Endodermal cell (in vitro differentiated cells): ENCODE data around the gene DGKZ. TPM values are rescaled to one million over a fixed set of nuclear protein-coding genes. Genes with fewer than 3 reads are reported as not detected.

ENCODE experiments used
- DNase-seq: peaks from one replicate; pipeline ENCODE4 v3.0.0-alpha.2; 2017
- H3K27ac ChIP-seq: 2 replicates; pipeline ENCODE4 v1.5.1; 2013; ENCODE audit warnings: mild to moderate bottlenecking, low read depth, low read length, moderate library complexity
- H3K27me3 ChIP-seq: 2 replicates; pipeline ENCODE4 v1.6.1; 2013; ENCODE audit warnings: mild to moderate bottlenecking, low read length, moderate library complexity; ENCODE audit not compliant: insufficient read depth, control insufficient read depth, poor library complexity, severe bottlenecking
- H3K36me3 ChIP-seq: 2 replicates; pipeline ENCODE4 v1.7.0; 2013; ENCODE audit warnings: mild to moderate bottlenecking, low read length, moderate library complexity; ENCODE audit not compliant: control insufficient read depth, insufficient read depth
- H3K4me1 ChIP-seq: one replicate; pipeline ENCODE4 v1.7.0; 2013; ENCODE audit warnings: low read length; ENCODE audit not compliant: control insufficient read depth, insufficient read depth
- H3K4me3 ChIP-seq: 2 replicates; pipeline ENCODE4 v1.5.1; 2013; ENCODE audit warnings: mild to moderate bottlenecking, low read length, moderate library complexity
- H3K9ac ChIP-seq: 2 replicates; pipeline ENCODE4 v1.6.1; 2013; ENCODE audit warnings: mild to moderate bottlenecking, low read length, moderate library complexity; ENCODE audit not compliant: poor library complexity, severe bottlenecking; ENCODE audit errors: extremely low read depth
- H3K9me3 ChIP-seq: 2 replicates; pipeline ENCODE4 v1.6.1; 2013; ENCODE audit warnings: mild to moderate bottlenecking, low read length, moderate library complexity; ENCODE audit not compliant: control insufficient read depth
- H3K27ac Mint-ChIP-seq: 2 replicates; pipeline ENCODE4 v1.8.0; 2020; ENCODE audit warnings: mixed read lengths
- H3K27me3 Mint-ChIP-seq: 2 replicates; pipeline ENCODE4 v1.8.0; 2021; ENCODE audit warnings: mild to moderate bottlenecking, mixed read lengths; ENCODE audit not compliant: insufficient read depth
- H3K36me3 Mint-ChIP-seq: 2 replicates; pipeline ENCODE4 v1.8.0; 2020; ENCODE audit warnings: low read depth, mixed read lengths
- H3K4me1 Mint-ChIP-seq: 2 replicates; pipeline ENCODE4 v1.8.0; 2020; ENCODE audit warnings: mixed read lengths
- H3K4me3 Mint-ChIP-seq: 2 replicates; pipeline ENCODE4 v1.8.0; 2020; ENCODE audit warnings: mild to moderate bottlenecking, moderate library complexity, mixed read lengths
- H3K9me3 Mint-ChIP-seq: 2 replicates; pipeline ENCODE4 v1.8.0; 2020; ENCODE audit warnings: mild to moderate bottlenecking, mixed read lengths
- WGBS, 2 experiments: methylation state at CpG; one replicate each; pipeline versions ENCODE4 v1.1.5 to v1.1.7; 2013; ENCODE audit warnings: missing lambda C conversion rate in 2 of 2, mixed read lengths in 1 of 2; ENCODE audit not compliant: insufficient coverage in 1 of 2, insufficient read length in 1 of 2; 5-methylcytosine and 5-hydroxymethylcytosine counted together
- total RNA-seq, 2 donors: library from RNA; stranded (reverse); fragmentation: NEBNext Ultra II Directional in 1 of 2; extraction: Animal tissue kit (Norgen Biotek cat#: 25700) in 1 of 2; gene quantifications; 2 replicates in 1 of 2; 3 replicates in 1 of 2; pipeline ENCODE4 v1.2.1, GENCODE V29; 2021
- TF ChIP-seq, protein P1 (sequence below): fragments of 200-600 bp; sonication (generic); conservative IDR thresholded peaks from 2 replicates; pipeline ENCODE4 v1.5.0; 2021; ENCODE audit warnings: antibody characterized with exemption, mild to moderate bottlenecking

The DGKZ gene
- total RNA-seq, 2 donors from 2014 or later: 49.6 to 57.3 TPM

- no peaks in the 10 kb centered on the region for H3K9me3 Mint-ChIP-seq
- Histone ChIP-seq H3K4me3 (no peak overlapping the region), H3K9ac (no peak overlapping the region), H3K4me1 (peaks cover 16% of the 10 kb centered on the region), H3K27ac (no peak overlapping the region), H3K36me3 (no peaks in the 10 kb centered on the region), H3K9me3 (no peaks in the 10 kb centered on the region), H3K27me3 (peaks cover 17% of the 10 kb centered on the region)
- no peak overlapping the region for H3K27ac Mint-ChIP-seq
- WGBS, 2 experiments: 71 to 80% methylated on average over 10 to 20 of the region's 20 CpGs
- peak; percentile 82 for DNase-seq
- H3K27me3 Mint-ChIP-seq: peaks cover 32% of the 10 kb centered on the region
- H3K4me3 Mint-ChIP-seq: peak overlapping the region; percentile 14
- H3K36me3 Mint-ChIP-seq: no peaks in the 10 kb centered on the region
- TF ChIP-seq, protein P1, sequence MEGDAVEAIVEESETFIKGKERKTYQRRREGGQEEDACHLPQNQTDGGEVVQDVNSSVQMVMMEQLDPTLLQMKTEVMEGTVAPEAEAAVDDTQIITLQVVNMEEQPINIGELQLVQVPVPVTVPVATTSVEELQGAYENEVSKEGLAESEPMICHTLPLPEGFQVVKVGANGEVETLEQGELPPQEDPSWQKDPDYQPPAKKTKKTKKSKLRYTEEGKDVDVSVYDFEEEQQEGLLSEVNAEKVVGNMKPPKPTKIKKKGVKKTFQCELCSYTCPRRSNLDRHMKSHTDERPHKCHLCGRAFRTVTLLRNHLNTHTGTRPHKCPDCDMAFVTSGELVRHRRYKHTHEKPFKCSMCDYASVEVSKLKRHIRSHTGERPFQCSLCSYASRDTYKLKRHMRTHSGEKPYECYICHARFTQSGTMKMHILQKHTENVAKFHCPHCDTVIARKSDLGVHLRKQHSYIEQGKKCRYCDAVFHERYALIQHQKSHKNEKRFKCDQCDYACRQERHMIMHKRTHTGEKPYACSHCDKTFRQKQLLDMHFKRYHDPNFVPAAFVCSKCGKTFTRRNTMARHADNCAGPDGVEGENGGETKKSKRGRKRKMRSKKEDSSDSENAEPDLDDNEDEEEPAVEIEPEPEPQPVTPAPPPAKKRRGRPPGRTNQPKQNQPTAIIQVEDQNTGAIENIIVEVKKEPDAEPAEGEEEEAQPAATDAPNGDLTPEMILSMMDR: peak; percentile 44
- peaks cover 53% of the 10 kb centered on the region for H3K4me1 Mint-ChIP-seq
Measured at GRCh38 chr11:46345131-46345597, 2.1 kb upstream of the DGKZ start.

DNA sequence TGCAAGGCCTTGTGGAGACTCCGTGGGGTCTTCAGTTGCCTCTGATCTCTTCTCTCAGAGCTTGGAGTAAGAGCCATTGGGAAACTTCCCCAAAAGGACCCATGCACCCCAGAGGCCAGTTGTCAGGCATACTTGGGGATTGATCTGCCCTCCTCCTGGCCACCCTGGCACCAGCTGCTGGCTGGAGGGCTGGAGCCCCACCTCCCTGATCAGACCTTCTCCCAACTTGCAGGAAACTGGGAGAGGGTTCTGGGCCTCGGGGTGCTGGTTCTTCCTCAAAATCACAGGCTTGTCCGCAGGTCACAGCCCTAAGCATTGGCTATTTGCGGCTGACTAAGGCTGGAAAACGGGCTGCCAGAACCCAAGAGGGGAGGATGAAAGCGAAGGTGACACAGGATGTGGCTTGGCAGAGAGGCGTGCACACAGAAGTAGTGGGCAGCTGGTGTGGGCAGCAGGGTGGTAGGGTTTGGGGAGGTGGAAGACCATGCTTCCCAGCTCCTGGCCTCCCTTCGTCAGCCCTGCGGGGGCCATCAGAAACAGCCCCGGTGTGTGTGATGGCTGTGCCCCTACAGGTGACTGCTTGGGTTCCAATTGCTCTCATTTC lies 1.3 kb upstream of the DGKZ start:
- Histone ChIP-seq H3K9ac (no peak overlapping the region), H3K27ac (no peak overlapping the region), H3K27me3 (peaks cover 17% of the 10 kb centered on the region), H3K9me3 (no peaks in the 10 kb centered on the region), H3K36me3 (no peaks in the 10 kb centered on the region), H3K4me1 (peaks cover 16% of the 10 kb centered on the region), H3K4me3 (no peak overlapping the region)
- no peak for DNase-seq
- peaks cover 27% of the 10 kb centered on the region for H3K27me3 Mint-ChIP-seq
- peaks cover 55% of the 10 kb centered on the region for H3K4me1 Mint-ChIP-seq
- TF ChIP-seq, protein P1: no peak
- H3K27ac Mint-ChIP-seq: no peak overlapping the region
- H3K36me3 Mint-ChIP-seq: no peaks in the 10 kb centered on the region
- H3K4me3 Mint-ChIP-seq: peak overlapping the region; percentile 69
- H3K9me3 Mint-ChIP-seq: no peaks in the 10 kb centered on the region
- 91 to 100% methylated on average over 4 to 10 of the region's 10 CpGs for WGBS, 2 experiments

- WGBS, 2 experiments: 9 to 12% methylated on average over 20 to 63 of the region's 63 CpGs
- Mint-ChIP-seq H3K4me1 (peaks cover 55% of the 10 kb centered on the region), H3K27ac (no peak overlapping the region)
Measured at GRCh38 chr11:46347637-46348311, 511 bp downstream of the DGKZ start.

More at GRCh38 chr11:46347637-46348311, 511 bp downstream of the DGKZ start:
- H3K9me3 Mint-ChIP-seq: no peaks in the 10 kb centered on the region
- H3K4me3 ChIP-seq: peak overlapping the region; percentile 82
- H3K9me3 ChIP-seq: no peaks in the 10 kb centered on the region
- peaks cover 10% of the 10 kb centered on the region for H3K4me1 ChIP-seq
- H3K27me3 Mint-ChIP-seq: peaks cover 23% of the 10 kb centered on the region
- peak; percentile 60 for DNase-seq
- no peak overlapping the region for H3K27ac ChIP-seq
- no peaks in the 10 kb centered on the region for H3K36me3 Mint-ChIP-seq
- peak overlapping the region; percentile 34 for H3K9ac ChIP-seq
- peak overlapping the region; percentile 69 for H3K4me3 Mint-ChIP-seq
- no peaks in the 10 kb centered on the region for H3K36me3 ChIP-seq
- TF ChIP-seq, protein P1: no peak
- peaks cover 17% of the 10 kb centered on the region for H3K27me3 ChIP-seq
